ENCODE results near the gene TERB2.
"Not testable (repeated sequence)": the region's sequence is repeated elsewhere in the genome, so short reads cannot be mapped to it uniquely, and the experiment has no call there.

DNA sequence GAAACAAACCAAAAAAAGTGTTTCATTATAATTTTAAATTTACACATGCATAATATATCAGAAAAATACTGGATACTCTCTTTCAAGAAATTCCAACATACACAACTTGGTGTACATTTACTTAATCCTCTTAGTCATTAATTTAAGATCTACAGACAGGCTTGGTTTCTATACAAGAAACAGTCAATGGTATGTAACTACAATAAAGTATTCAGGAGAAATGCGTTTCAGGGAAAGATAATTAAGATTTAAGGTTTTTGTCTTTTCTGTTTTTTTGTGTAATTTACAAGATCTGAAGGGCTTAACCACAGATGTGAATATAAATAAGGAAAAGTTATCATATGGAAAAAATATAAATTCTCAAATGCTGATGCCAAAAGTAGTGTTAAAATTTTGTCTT lies 44.3 kb upstream of the TERB2 start:
- not testable (repeated sequence) for TF ChIP-seq CTCF, POLR2A (IDR thresholded peaks at IDR 0.05)

Data from transverse colon (tissue), 3 donors.